D721Med (cell line): ENCODE results near the gene STC2.

ENCODE experiments used
- DNase-seq: peaks from one replicate; pipeline ENCODE4 v3.0.0; 2011; ENCODE audit warnings: low spot score; ENCODE audit not compliant: insufficient read length
- FAIRE-seq: peaks from 2 replicates; lab custom pipeline; 2011; peaks lifted over from hg19 to GRCh38; lab: Jason Lieb, UNC
- CTCF ChIP-seq: IDR thresholded peaks from 2 replicates; pipeline ENCODE4 v1.5.1; 2012; ENCODE audit warnings: mild to moderate bottlenecking, control low read depth; ENCODE audit not compliant: insufficient read depth; ENCODE audit errors: missing control alignments

Gene STC2

GRCh38 chr5:173299820-173300219 is 28.4 kb downstream of the STC2 start:
- TF ChIP-seq CTCF, result no peak
- FAIRE-seq (no peak), DNase-seq (no peak)

- FAIRE-seq (no peak), DNase-seq (no peak)
- no peak for TF ChIP-seq CTCF
Observed at GRCh38 chr5:173298213-173298926, 29.8 kb downstream of the STC2 start.

- no peak for TF ChIP-seq CTCF
- FAIRE-seq, result no peak
Observed at GRCh38 chr5:173297813-173298212, 30.4 kb downstream of the STC2 start.

GRCh38 chr5:173296737-173297676 is 31.2 kb downstream of the STC2 start:
- TF ChIP-seq CTCF, result no peak
- no peak for DNase-seq
- no peak for FAIRE-seq

More at GRCh38 chr5:173297813-173298212, 30.4 kb downstream of the STC2 start:
- DNase-seq, result no peak

GRCh38 chr5:173295796-173296195 is 32.4 kb downstream of the STC2 start:
- DNase-seq (no peak), FAIRE-seq (no peak)
- TF ChIP-seq CTCF, result no peak

GRCh38 chr5:173294673-173295320 is 33.4 kb downstream of the STC2 start:
- DNase-seq (no peak), FAIRE-seq (no peak)
- TF ChIP-seq CTCF, result no peak
